Measurements from ENCODE around the gene ADM2. TPM values are rescaled to one million over a fixed set of nuclear protein-coding genes. Genes with fewer than 3 reads are reported as not detected.
"Not testable (repeated sequence)": the region's sequence is repeated elsewhere in the genome, so short reads cannot be mapped to it uniquely, and the experiment has no call there.

Gene ADM2
- total RNA-seq, 1 experiment from 2014 or later, result not detected

DNA sequence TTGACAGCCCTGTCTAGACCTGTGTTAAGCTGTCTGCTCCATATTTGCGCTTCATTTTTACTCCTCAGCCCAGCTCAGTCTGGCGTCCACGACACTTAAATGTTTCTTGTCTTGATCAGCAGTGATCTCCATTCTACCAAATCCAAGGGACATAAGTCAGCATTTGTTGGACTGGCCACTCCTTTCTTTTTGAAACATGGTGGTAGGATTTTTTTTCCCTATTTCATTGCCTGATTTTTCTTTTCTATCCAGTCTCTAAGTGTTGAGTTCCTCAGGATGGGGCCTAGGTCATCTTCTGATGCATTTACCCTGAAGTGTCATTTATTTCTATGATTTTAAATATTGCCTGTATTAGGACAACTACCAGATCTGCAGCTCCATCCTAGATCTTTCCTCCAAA is 27.6 kb downstream of the ADM2 start:
- Histone ChIP-seq H3K4me3 (peak overlapping the region; percentile 98), H3K4me1 (peaks cover 9% of the 10 kb centered on the region), H3K27ac (peak overlapping the region; percentile 94), H3K36me3 (peaks cover 32% of the 10 kb centered on the region), H3K27me3 (no peaks in the 10 kb centered on the region), H3K9me3 (replicated peaks) (no peaks in the 10 kb centered on the region)
- no peak for DNase-seq

GRCh38 chr22:50513175-50513574 is 31.8 kb downstream of the ADM2 start:
- DNase-seq, result no peak
- H3K4me3 ChIP-seq, result no peak overlapping the region
- no peaks in the 10 kb centered on the region for H3K27me3 ChIP-seq

GRCh38 chr22:50516068-50516467 is 34.7 kb downstream of the ADM2 start:
- Histone ChIP-seq H3K9me3 (replicated peaks) (no peaks in the 10 kb centered on the region), H3K4me3 (no peak overlapping the region), H3K4me1 (no peaks in the 10 kb centered on the region), H3K27me3 (no peaks in the 10 kb centered on the region), H3K27ac (no peak overlapping the region), H3K36me3 (peaks cover 61% of the 10 kb centered on the region)
- DNase-seq, result no peak

More at GRCh38 chr22:50513175-50513574, 31.8 kb downstream of the ADM2 start:
- Histone ChIP-seq H3K36me3 (peaks cover 36% of the 10 kb centered on the region), H3K4me1 (no peaks in the 10 kb centered on the region; the same call in 1 of the 2 replicates), H3K27ac (no peak overlapping the region), H3K9me3 (replicated peaks) (no peaks in the 10 kb centered on the region)

GRCh38 chr22:50516891-50517290 is 35.5 kb downstream of the ADM2 start:
- DNase-seq, result no peak
- Histone ChIP-seq H3K9me3 (replicated peaks) (no peaks in the 10 kb centered on the region), H3K4me1 (no peaks in the 10 kb centered on the region), H3K27ac (no peak overlapping the region), H3K4me3 (no peak overlapping the region), H3K27me3 (no peaks in the 10 kb centered on the region), H3K36me3 (peaks cover 66% of the 10 kb centered on the region)

- no peaks in the 10 kb centered on the region for H3K27me3 ChIP-seq
- no peak overlapping the region for H3K27ac ChIP-seq
- H3K36me3 ChIP-seq, result peaks cover 63% of the 10 kb centered on the region
- H3K4me1 ChIP-seq, result no peaks in the 10 kb centered on the region
- H3K4me3 ChIP-seq, result no peak overlapping the region
- no peaks in the 10 kb centered on the region for H3K9me3 ChIP-seq (replicated peaks)
- DNase-seq, result no peak
Observed at GRCh38 chr22:50517495-50518260, 36.3 kb downstream of the ADM2 start.

DNA sequence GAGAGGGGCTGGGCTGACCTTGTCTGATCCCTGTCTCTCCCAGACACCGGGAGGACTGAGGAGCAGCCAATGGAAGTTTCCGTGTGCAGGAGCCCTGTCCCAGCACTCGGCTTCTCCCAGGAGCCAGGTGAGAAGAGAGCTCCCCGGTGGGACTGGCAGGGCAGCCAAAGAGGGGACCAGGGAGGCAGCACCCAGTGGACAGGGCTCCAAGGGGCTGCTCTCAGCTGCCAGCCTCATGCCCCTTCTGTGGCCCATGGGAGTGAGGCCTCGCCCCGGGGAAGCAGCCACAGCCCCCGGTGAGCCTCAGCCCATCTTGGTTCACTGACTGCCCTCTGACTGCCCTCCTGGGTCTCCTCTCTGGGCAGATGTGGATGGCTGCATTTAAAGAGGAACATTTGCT is 37.3 kb downstream of the ADM2 start:
- H3K4me3 ChIP-seq, result no peak overlapping the region
- no peaks in the 10 kb centered on the region for H3K9me3 ChIP-seq (replicated peaks)
- no peak for DNase-seq
- no peaks in the 10 kb centered on the region for H3K4me1 ChIP-seq
- H3K27me3 ChIP-seq, result no peaks in the 10 kb centered on the region
- no peak overlapping the region for H3K27ac ChIP-seq
- H3K36me3 ChIP-seq, result peaks cover 67% of the 10 kb centered on the region

GRCh38 chr22:50519151-50519550 is 37.8 kb downstream of the ADM2 start:
- H3K27me3 ChIP-seq, result no peaks in the 10 kb centered on the region
- no peak for DNase-seq
- H3K27ac ChIP-seq, result no peak overlapping the region
- H3K9me3 ChIP-seq (replicated peaks), result no peaks in the 10 kb centered on the region
- H3K36me3 ChIP-seq, result peaks cover 72% of the 10 kb centered on the region
- no peaks in the 10 kb centered on the region; the same call in 1 of the 2 replicates for H3K4me1 ChIP-seq
- H3K4me3 ChIP-seq, result no peak overlapping the region

DNA sequence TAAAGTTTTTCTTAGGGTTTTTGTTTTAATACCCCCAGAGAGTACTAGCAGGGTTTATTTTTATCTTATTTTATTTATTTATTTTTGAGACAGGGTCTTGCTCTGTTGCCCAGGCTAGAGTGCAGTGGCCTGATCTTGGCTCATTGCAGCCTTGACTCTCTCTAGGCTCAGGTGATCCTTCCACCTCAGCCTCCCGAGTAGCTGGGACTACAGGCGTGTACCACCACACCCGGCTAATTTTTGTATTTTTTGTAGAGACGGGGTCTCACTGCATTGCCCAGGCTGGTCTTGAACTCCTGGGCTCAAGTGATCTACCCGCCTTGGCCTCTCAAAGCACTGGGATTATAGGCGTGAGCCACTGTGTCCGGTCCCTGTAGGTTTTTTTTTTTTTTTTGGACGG is 38.8 kb downstream of the ADM2 start:
- peaks cover 73% of the 10 kb centered on the region for H3K36me3 ChIP-seq
- H3K27ac ChIP-seq; DNase-seq; H3K4me3 ChIP-seq; H3K9me3 ChIP-seq (replicated peaks); H3K4me1 ChIP-seq; H3K27me3 ChIP-seq: not testable (repeated sequence)

- H3K36me3 ChIP-seq, result peaks cover 73% of the 10 kb centered on the region
Observed at GRCh38 chr22:50520826-50521453, 39.6 kb downstream of the ADM2 start.

GRCh38 chr22:50521710-50522109 is 40.4 kb downstream of the ADM2 start:
- no peaks in the 10 kb centered on the region for H3K27me3 ChIP-seq
- no peak overlapping the region for H3K4me3 ChIP-seq
- H3K9me3 ChIP-seq (replicated peaks), result no peaks in the 10 kb centered on the region
- peaks cover 4% of the 10 kb centered on the region; the same call in 1 of the 2 replicates for H3K4me1 ChIP-seq
- H3K36me3 ChIP-seq, result peaks cover 72% of the 10 kb centered on the region
- no peak overlapping the region for H3K27ac ChIP-seq
- DNase-seq, result no peak

More at GRCh38 chr22:50520826-50521453, 39.6 kb downstream of the ADM2 start:
- H3K4me3 ChIP-seq, result no peak overlapping the region
- H3K9me3 ChIP-seq (replicated peaks), result no peaks in the 10 kb centered on the region
- peaks cover 4% of the 10 kb centered on the region; the same call in 1 of the 2 replicates for H3K4me1 ChIP-seq
- no peak overlapping the region for H3K27ac ChIP-seq
- H3K27me3 ChIP-seq, result no peaks in the 10 kb centered on the region
- no peak for DNase-seq

GRCh38 chr22:50522208-50522805 is 41.0 kb downstream of the ADM2 start:
- Histone ChIP-seq H3K4me1 (peaks cover 4% of the 10 kb centered on the region; the same call in 1 of the 2 replicates), H3K36me3 (peaks cover 66% of the 10 kb centered on the region), H3K4me3 (no peak overlapping the region), H3K27ac (no peak overlapping the region), H3K27me3 (no peaks in the 10 kb centered on the region), H3K9me3 (replicated peaks) (no peaks in the 10 kb centered on the region)
- no peak for DNase-seq

GRCh38 chr22:50522806-50523438 is 41.6 kb downstream of the ADM2 start:
- H3K27me3 ChIP-seq, result no peaks in the 10 kb centered on the region
- peaks cover 4% of the 10 kb centered on the region; the same call in 1 of the 2 replicates for H3K4me1 ChIP-seq
- H3K4me3 ChIP-seq, result no peak overlapping the region
- no peak for DNase-seq
- no peaks in the 10 kb centered on the region for H3K9me3 ChIP-seq (replicated peaks)
- no peak overlapping the region for H3K27ac ChIP-seq
- H3K36me3 ChIP-seq, result peaks cover 60% of the 10 kb centered on the region

DNA sequence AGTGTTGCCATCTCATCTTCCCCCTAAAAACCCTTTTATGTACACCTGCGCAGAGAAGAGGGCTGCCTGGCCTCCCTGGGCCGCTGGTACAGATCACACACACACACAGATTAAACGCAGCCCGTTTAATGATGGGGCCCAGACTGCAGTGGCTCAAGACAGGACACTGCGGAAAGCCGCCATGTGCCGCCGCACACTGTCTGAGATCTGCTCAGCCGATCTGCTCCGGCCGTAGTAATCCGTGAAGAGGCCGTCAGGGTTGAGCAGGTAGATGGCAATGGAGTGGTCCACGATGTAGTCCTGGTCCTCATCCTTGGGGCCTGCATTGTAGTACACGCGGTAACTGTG is 42.1 kb downstream of the ADM2 start:
- H3K27me3 ChIP-seq, result no peaks in the 10 kb centered on the region
- peaks cover 4% of the 10 kb centered on the region; the same call in 1 of the 2 replicates for H3K4me1 ChIP-seq
- DNase-seq, result no peak
- peaks cover 55% of the 10 kb centered on the region for H3K36me3 ChIP-seq
- H3K9me3 ChIP-seq (replicated peaks), result no peaks in the 10 kb centered on the region
- H3K27ac ChIP-seq, result no peak overlapping the region
- no peak overlapping the region for H3K4me3 ChIP-seq

- Histone ChIP-seq H3K9me3 (replicated peaks) (no peaks in the 10 kb centered on the region), H3K4me3 (peak overlapping the region; percentile 66; the same call in 1 of the 2 replicates), H3K36me3 (peaks cover 48% of the 10 kb centered on the region), H3K27ac (no peak overlapping the region), H3K4me1 (peaks cover 4% of the 10 kb centered on the region; the same call in 1 of the 2 replicates), H3K27me3 (no peaks in the 10 kb centered on the region)
- peak in 1 of 2 experiments; percentile 13 for DNase-seq
Observed at GRCh38 chr22:50523806-50524675, 42.7 kb downstream of the ADM2 start.
